RPMI8226 (cell line): ENCODE data around the gene CELF4.
A peak's percentile ranks its signal among the peaks of the same experiment; 100 is the strongest.
"Not testable (repeated sequence)": the region's sequence is repeated elsewhere in the genome, so short reads cannot be mapped to it uniquely, and the experiment has no call there.

Source experiments
- DNase-seq: peaks from one replicate; pipeline ENCODE4 v3.0.0-alpha.2; 2015

Gene CELF4

DNA sequence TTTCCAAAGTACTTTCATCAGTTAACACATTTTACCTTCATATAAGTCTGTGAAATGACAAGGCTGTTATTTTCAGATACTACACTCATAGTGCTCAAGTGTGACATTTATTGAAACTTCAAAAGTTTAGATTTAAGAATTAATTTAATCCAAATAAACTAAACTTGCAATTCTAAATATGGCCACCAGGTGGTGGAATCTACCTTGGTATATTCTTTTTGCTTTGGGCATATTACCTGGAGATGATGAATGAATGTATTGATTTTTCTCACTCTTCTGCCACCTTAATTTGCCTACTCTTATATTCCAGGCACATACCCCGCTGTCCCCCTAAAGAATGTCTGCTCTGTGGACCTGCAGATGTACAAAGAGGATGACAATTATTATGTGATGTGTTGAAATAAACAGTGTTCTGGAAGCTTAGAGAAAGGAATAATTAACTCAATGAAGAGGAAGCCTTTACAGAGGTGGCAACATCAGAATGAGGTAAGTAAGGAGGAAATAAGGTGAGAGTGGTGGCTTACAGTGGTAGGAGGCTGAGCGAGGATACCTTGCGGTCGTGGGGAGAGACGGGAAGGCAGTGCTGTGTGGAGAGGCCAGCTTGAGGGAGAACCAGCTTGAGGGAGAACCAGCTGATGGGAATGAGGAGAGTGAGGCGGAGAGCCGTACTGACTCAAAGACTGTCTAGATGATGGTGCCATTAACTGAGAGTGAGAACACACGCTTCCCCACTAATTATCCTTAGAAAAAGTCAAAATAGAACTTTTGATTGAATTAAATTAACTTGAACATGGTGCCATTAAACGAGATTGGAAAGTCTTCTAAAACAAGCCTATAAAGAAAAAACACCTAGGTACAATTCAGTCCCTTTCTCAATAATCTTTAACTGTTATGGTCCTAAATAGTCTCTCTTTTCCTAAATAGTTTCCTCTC, 179.5 kb downstream of the CELF4 start:
- peak; percentile 60 for DNase-seq

DNA sequence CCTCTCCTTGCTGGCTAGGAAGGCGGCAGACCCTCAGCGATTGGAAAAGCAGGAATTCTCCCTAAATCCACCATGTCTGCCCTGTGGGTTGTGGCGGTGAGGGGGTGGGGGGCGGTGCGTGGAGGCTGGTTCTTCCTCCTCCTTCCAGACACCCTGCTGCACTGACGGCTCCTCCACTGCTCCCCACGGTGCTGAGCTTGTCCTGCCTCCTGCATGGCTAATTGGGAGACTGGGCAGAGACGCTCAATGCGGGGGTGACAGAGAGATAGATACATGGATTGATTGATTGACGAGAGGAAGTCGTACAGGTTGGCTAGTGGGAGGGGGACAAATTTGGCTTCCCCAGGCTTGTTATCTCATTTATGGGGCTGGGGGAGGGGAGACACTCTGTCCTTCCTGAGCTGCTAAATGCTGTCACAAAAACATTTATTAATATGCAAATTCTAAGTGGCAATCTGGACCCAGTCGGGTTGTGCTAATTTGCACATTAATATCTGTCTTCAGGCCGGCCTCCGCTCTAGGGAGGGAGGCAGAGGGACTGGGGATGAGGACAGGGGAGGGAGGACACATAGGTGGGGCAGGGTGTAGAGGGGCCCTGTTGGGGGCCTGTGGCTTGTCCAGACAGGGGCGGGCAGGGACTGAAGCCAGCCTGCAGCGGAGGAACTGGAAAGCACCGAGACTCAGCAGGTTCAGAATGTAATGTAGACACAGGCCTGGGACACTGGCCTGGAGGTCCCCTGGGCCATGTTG, 181.6 kb downstream of the CELF4 start:
- DNase-seq: no peak

DNA sequence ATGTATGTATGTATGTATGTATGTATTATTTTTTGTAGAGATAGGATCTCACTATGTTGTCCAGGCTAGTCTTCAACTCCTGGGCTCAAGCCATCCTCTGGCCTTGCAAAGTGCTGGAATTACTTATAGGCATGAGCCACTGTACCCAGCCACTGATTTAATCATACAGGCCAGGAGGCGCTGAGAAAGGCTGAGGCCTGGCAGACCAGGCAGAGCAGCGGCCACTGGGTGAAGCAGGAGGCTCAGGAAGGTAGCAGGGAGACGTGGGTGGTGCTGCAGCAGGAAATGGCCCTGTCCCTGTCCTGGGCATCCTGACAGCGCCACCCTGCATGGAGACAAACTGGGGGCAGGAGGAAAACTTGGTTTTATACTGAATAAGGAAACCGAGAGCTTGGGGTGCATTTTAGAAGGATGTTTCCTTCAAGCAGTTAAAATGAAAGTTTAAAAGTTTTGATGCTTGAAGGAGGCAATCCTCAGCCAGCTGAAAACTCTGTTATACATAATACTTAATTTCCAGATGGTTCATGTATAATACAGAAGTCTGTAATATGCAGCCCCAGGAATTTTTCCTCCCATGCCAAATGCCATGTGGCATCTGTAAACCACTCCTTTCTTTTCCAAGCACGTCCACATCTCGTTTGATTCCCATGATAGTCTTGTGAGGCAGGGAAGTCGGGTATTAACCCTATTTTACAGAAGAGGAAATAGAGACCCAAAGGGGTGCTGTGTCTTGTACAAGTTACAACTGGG, 182.4 kb downstream of the CELF4 start:
- no peak for DNase-seq

DNA sequence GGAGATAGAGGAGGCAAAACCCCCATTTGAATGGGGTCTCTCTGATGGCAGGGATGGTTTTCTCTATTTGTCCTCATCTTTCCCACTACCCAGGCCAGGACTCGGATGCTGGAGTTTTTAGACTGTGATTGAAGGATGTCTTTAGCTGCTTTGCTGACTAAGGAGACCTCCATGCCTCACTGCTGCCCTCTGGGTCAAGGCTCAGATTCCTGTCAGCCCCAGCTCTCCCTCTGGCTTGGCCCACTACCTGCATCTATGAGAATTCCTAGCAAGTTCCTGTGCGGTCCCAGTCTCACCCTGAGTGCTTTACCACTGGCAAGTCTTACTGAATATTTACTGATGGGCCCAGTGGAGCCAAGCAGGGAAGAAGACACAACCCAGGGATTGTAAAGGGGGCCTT, 184.0 kb downstream of the CELF4 start:
- no peak for DNase-seq

GRCh38 chr18:37380546-37381110, 185.0 kb downstream of the CELF4 start:
- DNase-seq: no peak

GRCh38 chr18:37378336-37379010, 187.1 kb downstream of the CELF4 start:
- no peak for DNase-seq

- DNase-seq: no peak
These were observed 190.4 kb downstream of the CELF4 start for GRCh38 chr18:37375181-37375580.

DNA sequence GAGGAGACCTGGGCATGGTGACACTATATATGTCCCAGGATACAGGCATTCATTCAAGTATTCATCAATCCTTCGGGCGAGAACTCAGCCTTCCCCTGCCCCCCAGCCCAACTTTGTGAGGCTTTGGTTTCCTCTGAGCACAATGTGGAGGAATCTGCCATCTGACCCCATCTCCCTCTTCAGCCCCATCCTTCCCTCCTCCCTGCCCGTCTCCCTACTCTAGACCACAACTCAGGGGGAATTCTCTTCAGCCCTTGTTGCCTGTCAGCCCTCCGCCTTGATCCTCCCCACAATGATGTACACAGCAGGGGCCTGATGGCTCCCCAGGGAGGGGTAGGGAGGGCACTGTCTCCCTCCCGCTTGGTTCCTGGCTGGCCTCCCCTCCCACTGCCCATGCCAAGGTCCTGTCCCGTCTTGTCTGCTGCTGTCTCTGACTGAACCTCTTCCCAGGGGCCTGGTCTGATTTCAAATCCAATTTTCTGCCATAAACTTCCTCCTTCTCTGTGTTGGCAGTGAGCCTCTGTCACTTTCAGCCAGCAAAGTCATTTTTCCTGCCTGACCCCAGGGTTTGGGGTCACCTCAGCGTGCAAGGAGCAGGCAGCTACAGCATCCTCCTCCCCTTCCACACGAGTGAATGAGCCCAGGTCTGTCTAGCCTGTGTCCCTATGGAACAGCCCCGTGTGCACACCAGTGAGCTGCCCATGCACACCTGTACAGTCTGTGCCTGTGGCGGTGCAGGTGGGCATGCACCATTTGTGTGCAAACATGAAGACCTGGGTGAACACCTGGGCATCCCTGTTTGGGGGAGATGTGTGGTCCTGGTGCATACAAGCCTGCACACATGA, 197.3 kb downstream of the CELF4 start:
- DNase-seq: no peak

- no peak for DNase-seq
These were observed 201.4 kb downstream of the CELF4 start for GRCh38 chr18:37364237-37364636.

- no peak for DNase-seq
These were observed 203.3 kb downstream of the CELF4 start for GRCh38 chr18:37362158-37362890.

DNA sequence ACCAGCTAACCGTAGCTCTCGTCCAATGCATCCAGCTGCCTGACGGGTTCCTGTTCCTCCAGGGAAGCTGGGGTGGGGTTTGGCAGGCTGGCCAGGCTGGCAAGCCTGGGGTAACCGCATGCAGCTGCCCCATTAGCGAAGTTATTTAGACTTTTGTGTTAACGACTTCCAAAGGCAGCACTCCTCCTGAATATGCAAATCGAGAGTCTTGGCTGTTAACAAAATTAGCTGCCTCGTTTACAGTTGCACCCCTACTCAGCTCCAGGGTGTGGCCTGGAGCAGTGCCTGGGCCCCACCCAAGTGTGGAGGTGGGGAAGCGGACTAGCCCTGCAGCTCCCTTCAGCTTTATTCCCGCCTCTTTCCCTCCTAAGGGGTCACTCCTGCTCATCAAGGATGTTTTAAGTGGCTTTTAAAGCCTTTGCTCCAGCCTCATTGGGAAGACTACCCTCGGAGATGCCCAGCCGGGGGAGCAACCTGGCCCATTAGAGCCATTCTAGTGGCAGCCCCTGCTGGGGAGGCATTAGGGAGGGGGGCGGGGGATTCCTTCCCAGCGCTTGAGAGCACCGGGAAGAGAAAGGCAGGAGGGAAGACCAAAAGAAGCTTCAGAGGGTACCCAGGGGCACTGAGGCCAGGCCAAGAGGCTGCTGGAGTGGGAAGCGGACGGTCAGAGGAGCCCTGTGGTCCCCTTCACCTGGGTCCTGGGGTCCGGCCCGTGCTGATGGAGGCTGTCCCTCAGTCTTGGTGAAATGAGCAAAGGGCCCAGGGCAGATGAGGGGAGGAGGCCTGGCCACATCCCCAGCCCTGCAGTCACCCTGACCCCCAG, 204.1 kb downstream of the CELF4 start:
- no peak for DNase-seq

DNA sequence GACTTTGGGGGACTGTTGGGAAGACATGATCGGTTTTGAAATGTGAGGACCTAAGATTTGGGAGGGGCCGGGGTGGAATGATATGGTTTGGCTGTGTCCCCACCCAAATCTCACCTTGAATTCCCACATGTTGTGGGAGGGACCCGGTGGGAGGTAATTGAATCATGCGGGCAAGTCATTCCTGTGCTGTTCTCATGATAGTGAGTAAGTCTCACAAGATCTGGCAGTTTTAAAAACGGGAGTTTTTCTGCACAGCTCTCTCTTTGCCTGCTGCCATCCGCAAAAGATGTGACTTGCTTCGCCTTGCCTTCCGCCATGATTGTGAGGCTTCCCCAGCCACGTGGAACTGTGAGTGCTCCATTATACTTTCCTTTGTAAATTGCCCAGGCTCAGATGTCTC, 207.5 kb downstream of the CELF4 start:
- not testable (repeated sequence) for DNase-seq

GRCh38 chr18:37355772-37356171, 209.8 kb downstream of the CELF4 start:
- DNase-seq: no peak

- DNase-seq: no peak
These were observed 214.5 kb downstream of the CELF4 start for GRCh38 chr18:37351110-37351509.

DNA sequence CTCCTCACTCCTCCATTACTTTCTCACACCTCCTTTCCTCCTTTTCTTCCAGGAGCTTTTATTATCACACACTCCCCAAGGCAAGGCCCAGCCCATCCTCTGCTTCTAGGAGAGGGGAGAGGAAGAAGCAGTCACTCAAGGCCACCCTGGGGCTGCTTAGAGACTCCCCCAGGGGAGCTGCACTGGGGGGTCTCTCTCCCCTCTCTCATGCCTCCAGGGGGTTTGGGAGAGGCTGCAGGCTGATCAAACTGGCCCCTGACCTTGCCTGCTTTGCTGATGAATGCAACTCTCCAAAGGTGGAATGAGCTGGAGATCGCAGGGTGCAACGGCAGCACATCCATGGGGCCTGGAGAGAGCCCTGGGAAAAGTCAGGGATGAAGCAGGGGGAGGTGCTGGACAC, 216.9 kb downstream of the CELF4 start:
- no peak for DNase-seq

GRCh38 chr18:37346048-37346447, 219.6 kb downstream of the CELF4 start:
- DNase-seq: no peak

- DNase-seq: no peak
These were observed 222.1 kb downstream of the CELF4 start for GRCh38 chr18:37343542-37343851.

DNA sequence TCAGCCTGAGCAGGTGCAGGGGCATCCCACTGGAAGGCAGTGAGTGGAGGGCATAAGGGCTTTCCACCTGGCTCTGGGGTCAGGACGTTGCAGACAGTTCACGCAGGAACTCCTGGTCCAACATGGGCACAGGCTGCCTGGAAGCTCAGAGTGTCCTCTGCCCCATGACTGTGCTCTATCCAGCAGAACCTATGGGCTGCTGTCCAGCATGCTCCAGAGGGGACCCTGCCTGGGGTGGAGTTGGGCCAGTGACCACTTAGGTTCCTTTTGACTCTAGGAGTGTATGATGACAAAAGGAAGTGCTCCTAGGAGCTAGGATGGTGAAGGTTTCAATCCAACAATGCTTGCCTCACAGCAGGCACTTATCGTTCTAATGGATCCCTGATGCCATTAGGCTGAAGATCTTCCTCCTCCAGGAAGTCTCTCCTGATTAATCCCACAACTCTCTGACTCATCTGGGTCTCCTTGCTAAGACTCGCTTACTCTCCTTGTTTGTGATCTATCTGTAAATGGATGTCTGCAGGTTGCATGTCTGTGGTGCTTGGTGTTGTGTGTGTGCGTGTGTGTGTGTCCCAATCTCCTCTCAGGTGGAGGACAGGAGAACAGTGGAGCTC, 224.0 kb downstream of the CELF4 start:
- no peak for DNase-seq

DNA sequence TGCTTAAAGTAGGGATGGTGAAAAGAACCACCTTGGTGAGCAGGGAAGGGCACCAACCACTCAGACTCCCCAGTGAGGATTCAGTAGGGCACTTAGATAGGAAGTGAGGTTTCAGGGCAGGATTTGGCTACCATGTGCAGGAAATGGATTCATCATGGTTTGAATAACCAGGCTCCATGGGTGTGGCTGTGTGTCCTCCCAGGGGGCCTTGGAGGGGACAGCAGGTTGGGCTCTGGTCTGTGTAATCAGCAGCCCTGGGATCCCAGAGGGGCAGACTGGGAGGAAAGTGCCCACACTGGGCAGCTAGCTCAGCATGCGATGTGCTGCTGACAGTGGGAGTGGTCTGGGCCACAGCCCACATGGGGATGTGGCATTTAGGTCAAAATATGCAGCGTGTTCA, 224.6 kb downstream of the CELF4 start:
- DNase-seq: no peak
